ENCODE results near the gene KAZN. TPM values are rescaled to one million over a fixed set of nuclear protein-coding genes. Genes with fewer than 3 reads are reported as not detected.

The KAZN gene
- polyA plus RNA-seq, 1 experiment = 3.7 TPM

- DNase-seq (ENCODE audit: low read depth, low spot score) = no peak
- no peaks in the 10 kb centered on the region; the same call in 1 of the 2 replicates for H3K9me3 ChIP-seq (ENCODE audit: control insufficient read depth, insufficient read depth, low read length)
- ChIA-PET CTCF (interaction anchor here (0.7 kb wide), 1 partner anchor 199 kb away, joined by 3 read pairs; no protein-coding TSS in a partner anchor), POLR2A (no interaction called here)
- no peak overlapping the region for H3K4me3 ChIP-seq (ENCODE audit: low read depth, low read length)
- H3K27ac ChIP-seq (ENCODE audit: low read depth, low read length) = no peak overlapping the region
- no peaks in the 10 kb centered on the region for H3K27me3 ChIP-seq (ENCODE audit: control insufficient read depth, insufficient read depth, low read length)
- TF ChIP-seq CTCF (IDR thresholded peaks at IDR 0.05; ENCODE audit: low read depth, low read length) = no peak
Measured at GRCh38 chr1:14848203-14848602, 249.7 kb downstream of the KAZN start.

- ChIA-PET CTCF (interaction anchor here (0.7 to 1.4 kb wide), 2 partner anchors 116 to 198 kb away, joined by 3 read pairs; no protein-coding TSS in a partner anchor), POLR2A (no interaction called here)
- Histone ChIP-seq H3K27ac (ENCODE audit: low read depth, low read length) (no peak overlapping the region), H3K27me3 (ENCODE audit: control insufficient read depth, insufficient read depth, low read length) (no peaks in the 10 kb centered on the region), H3K9me3 (ENCODE audit: control insufficient read depth, insufficient read depth, low read length) (no peaks in the 10 kb centered on the region; the same call in 1 of the 2 replicates), H3K4me3 (ENCODE audit: low read depth, low read length) (no peak overlapping the region)
- TF ChIP-seq CTCF (IDR thresholded peaks at IDR 0.05; ENCODE audit: low read depth, low read length) = no peak
- DNase-seq (ENCODE audit: low read depth, low spot score) = no peak
Measured at GRCh38 chr1:14848625-14849024, 250.1 kb downstream of the KAZN start.

- no peak overlapping the region for H3K27ac ChIP-seq (ENCODE audit: low read depth, low read length)
- H3K4me3 ChIP-seq (ENCODE audit: low read depth, low read length) = no peak overlapping the region
- no peaks in the 10 kb centered on the region for H3K27me3 ChIP-seq (ENCODE audit: control insufficient read depth, insufficient read depth, low read length)
- CTCF ChIA-PET = interaction anchor here (1.0 to 1.4 kb wide), 2 partner anchors 48 to 117 kb away, joined by 3 read pairs; no protein-coding TSS in a partner anchor
- DNase-seq (ENCODE audit: low read depth, low spot score) = no peak
- no peaks in the 10 kb centered on the region; the same call in 1 of the 2 replicates for H3K9me3 ChIP-seq (ENCODE audit: control insufficient read depth, insufficient read depth, low read length)
- POLR2A ChIA-PET = no interaction called here
- TF ChIP-seq CTCF (IDR thresholded peaks at IDR 0.05; ENCODE audit: low read depth, low read length) = no peak
Measured at GRCh38 chr1:14849038-14849437, 250.6 kb downstream of the KAZN start.

- TF ChIP-seq CTCF (IDR thresholded peaks at IDR 0.05; ENCODE audit: low read depth, low read length) = no peak
- CTCF ChIA-PET = no interaction called here
Measured at GRCh38 chr1:14850563-14850962, 252.1 kb downstream of the KAZN start.

GRCh38 chr1:14851760-14852159 is 253.3 kb downstream of the KAZN start:
- no peak for DNase-seq (ENCODE audit: low read depth, low spot score)
- H3K27ac ChIP-seq (ENCODE audit: low read depth, low read length) = no peak overlapping the region
- TF ChIP-seq CTCF (IDR thresholded peaks at IDR 0.05; ENCODE audit: low read depth, low read length) = no peak
- ChIA-PET CTCF (interaction anchor here (0.6 kb wide), 1 partner anchor 486 kb away, joined by 3 read pairs; no protein-coding TSS in a partner anchor), POLR2A (no interaction called here)
- no peak overlapping the region for H3K4me3 ChIP-seq (ENCODE audit: low read depth, low read length)
- H3K27me3 ChIP-seq (ENCODE audit: control insufficient read depth, insufficient read depth, low read length) = peaks cover 4% of the 10 kb centered on the region
- H3K9me3 ChIP-seq (ENCODE audit: control insufficient read depth, insufficient read depth, low read length) = no peaks in the 10 kb centered on the region; the same call in 1 of the 2 replicates

More at GRCh38 chr1:14850563-14850962, 252.1 kb downstream of the KAZN start:
- Histone ChIP-seq H3K27me3 (ENCODE audit: control insufficient read depth, insufficient read depth, low read length) (peaks cover 2% of the 10 kb centered on the region), H3K9me3 (ENCODE audit: control insufficient read depth, insufficient read depth, low read length) (no peaks in the 10 kb centered on the region; the same call in 1 of the 2 replicates), H3K27ac (ENCODE audit: low read depth, low read length) (no peak overlapping the region), H3K4me3 (ENCODE audit: low read depth, low read length) (no peak overlapping the region)
- POLR2A ChIA-PET = no interaction called here
- no peak for DNase-seq (ENCODE audit: low read depth, low spot score)
